Measurements from ENCODE around the gene BORCS8. TPM values are rescaled to one million over a fixed set of nuclear protein-coding genes. Genes with fewer than 3 reads are reported as not detected.

BORCS8 gene
- total RNA-seq, 1 experiment from 2014 or later = 37.7 TPM

DNA sequence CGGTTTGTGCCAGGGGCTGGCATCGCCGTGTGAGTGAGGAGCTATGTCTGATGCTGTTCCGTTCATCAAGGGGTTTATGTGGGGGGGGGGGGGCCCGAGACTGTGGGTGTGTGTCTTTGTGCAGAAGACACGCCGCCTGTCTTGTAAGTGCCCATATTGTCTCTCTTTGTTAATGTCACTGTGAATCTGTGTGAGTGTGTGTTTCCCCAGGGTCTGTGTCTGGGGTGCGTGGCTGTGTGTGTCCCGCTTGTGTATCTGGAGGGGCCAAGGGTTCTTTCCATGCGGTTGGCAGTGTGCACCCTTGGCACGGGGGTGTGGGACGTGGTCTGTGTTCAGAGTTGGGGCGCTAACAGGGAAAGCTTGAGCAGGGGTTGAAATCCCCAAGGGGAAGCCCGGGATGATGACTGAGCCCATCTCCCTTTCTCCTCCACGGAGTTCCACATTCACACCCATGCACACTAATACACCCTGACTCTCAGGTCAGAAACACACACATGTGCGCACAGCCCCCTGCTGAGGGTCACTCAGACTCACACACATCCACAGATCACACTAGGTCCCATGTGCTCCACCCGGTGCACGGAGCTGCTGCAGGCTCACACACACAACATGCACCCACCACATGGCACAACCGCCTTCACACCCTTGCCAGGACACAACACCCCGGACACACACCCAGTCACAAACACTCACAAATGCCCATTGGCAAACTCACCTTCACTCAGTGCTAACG, 21.6 kb upstream of the BORCS8 start:
- H3K9me3 ChIP-seq = no peaks in the 10 kb centered on the region
- H3K36me3 ChIP-seq (ENCODE audit: control insufficient read depth, insufficient read depth, low read length) = no peaks in the 10 kb centered on the region
- Mint-ChIP-seq H3K9me3 (ENCODE audit: unreplicated experiment) (no peaks in the 10 kb centered on the region), H3K36me3 (ENCODE audit: insufficient read depth, unreplicated experiment) (no peaks in the 10 kb centered on the region), H3K27me3 (ENCODE audit: insufficient read depth, unreplicated experiment) (peaks cover 5% of the 10 kb centered on the region), H3K27ac (ENCODE audit: unreplicated experiment) (no peak overlapping the region), H3K4me3 (ENCODE audit: unreplicated experiment) (no peak overlapping the region), H3K4me1 (ENCODE audit: low read depth, unreplicated experiment) (no peaks in the 10 kb centered on the region)
- POLR2A ChIA-PET = no interaction called here
- DNase-seq = no peak
- H3K27me3 ChIP-seq (replicated peaks; ENCODE audit: control insufficient read depth, insufficient read depth, low read length) = no peaks in the 10 kb centered on the region
- CTCF ChIA-PET = no interaction called here
- no TSS peak for BruUV-seq (replicated peaks)
- intact Hi-C loops (cut with micrococcal nuclease; ENCODE audit: unreplicated experiment) = no loop called here
- H3K4me3 ChIP-seq (ENCODE audit: low read depth, low read length) = no peak overlapping the region
- no peaks in the 10 kb centered on the region for H3K4me1 ChIP-seq
- TF ChIP-seq, protein P1, sequence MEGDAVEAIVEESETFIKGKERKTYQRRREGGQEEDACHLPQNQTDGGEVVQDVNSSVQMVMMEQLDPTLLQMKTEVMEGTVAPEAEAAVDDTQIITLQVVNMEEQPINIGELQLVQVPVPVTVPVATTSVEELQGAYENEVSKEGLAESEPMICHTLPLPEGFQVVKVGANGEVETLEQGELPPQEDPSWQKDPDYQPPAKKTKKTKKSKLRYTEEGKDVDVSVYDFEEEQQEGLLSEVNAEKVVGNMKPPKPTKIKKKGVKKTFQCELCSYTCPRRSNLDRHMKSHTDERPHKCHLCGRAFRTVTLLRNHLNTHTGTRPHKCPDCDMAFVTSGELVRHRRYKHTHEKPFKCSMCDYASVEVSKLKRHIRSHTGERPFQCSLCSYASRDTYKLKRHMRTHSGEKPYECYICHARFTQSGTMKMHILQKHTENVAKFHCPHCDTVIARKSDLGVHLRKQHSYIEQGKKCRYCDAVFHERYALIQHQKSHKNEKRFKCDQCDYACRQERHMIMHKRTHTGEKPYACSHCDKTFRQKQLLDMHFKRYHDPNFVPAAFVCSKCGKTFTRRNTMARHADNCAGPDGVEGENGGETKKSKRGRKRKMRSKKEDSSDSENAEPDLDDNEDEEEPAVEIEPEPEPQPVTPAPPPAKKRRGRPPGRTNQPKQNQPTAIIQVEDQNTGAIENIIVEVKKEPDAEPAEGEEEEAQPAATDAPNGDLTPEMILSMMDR (IDR thresholded peaks at IDR 0.05; ENCODE audit: insufficient read depth in 1 of 2, low read depth in 1 of 2, low read length in 1 of 2, severe bottlenecking in 1 of 2, unreplicated experiment in 1 of 2) = no peak

DNA sequence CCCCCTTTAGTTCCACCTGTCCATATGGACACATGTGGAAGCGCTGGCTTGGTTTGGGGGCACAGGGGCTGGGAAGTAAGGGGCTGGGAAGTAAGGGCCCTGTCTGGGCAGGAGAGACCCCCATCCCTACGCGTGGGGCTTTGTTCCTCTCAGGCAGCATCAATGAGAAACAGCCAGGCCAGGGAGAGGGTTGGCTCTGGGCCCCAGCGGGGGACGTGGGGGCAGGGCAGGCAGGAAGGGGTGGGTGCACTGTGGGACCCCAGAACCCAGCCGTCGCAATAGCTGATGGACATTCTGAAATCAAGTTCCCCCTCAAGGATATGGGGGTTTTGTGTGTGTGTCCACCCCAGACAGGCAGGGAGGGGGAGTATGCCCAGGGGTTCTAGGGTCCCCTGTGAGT, 21.0 kb upstream of the BORCS8 start:
- intact Hi-C loops (cut with micrococcal nuclease; ENCODE audit: unreplicated experiment) = no loop called here
- no TSS peak for BruUV-seq (replicated peaks)
- H3K27me3 ChIP-seq (replicated peaks; ENCODE audit: control insufficient read depth, insufficient read depth, low read length) = no peaks in the 10 kb centered on the region
- no peaks in the 10 kb centered on the region for H3K4me1 ChIP-seq
- ChIA-PET POLR2A (no interaction called here), CTCF (no interaction called here)
- Mint-ChIP-seq H3K4me3 (ENCODE audit: unreplicated experiment) (no peak overlapping the region), H3K27ac (ENCODE audit: unreplicated experiment) (no peak overlapping the region), H3K27me3 (ENCODE audit: insufficient read depth, unreplicated experiment) (peaks cover 5% of the 10 kb centered on the region), H3K36me3 (ENCODE audit: insufficient read depth, unreplicated experiment) (no peaks in the 10 kb centered on the region), H3K9me3 (ENCODE audit: unreplicated experiment) (no peaks in the 10 kb centered on the region), H3K4me1 (ENCODE audit: low read depth, unreplicated experiment) (no peaks in the 10 kb centered on the region)
- TF ChIP-seq, protein P1 (IDR thresholded peaks at IDR 0.05; ENCODE audit: insufficient read depth in 1 of 2, low read depth in 1 of 2, low read length in 1 of 2, severe bottlenecking in 1 of 2, unreplicated experiment in 1 of 2) = no peak
- DNase-seq = no peak
- no peaks in the 10 kb centered on the region for H3K36me3 ChIP-seq (ENCODE audit: control insufficient read depth, insufficient read depth, low read length)
- H3K9me3 ChIP-seq = no peaks in the 10 kb centered on the region
- no peak overlapping the region for H3K4me3 ChIP-seq (ENCODE audit: low read depth, low read length)

GRCh38 chr19:19211499-19212420, 19.8 kb upstream of the BORCS8 start, which contains the start of gene NCAN:
TSS of gene NCAN (plus strand) at chr19:19211958. CDS start at chr19:19216954, 4,996 bp downstream.
- no peaks in the 10 kb centered on the region for H3K4me1 Mint-ChIP-seq (ENCODE audit: low read depth, unreplicated experiment)
- POLR2A ChIA-PET = no interaction called here
- peaks cover 5% of the 10 kb centered on the region for H3K27me3 Mint-ChIP-seq (ENCODE audit: insufficient read depth, unreplicated experiment)
- no peak within 1 kb of the TSS for H3K27ac Mint-ChIP-seq (ENCODE audit: unreplicated experiment)
- DNase-seq = no peak
- H3K9me3 ChIP-seq = no peaks in the 10 kb centered on the region
- H3K27me3 ChIP-seq (replicated peaks; ENCODE audit: control insufficient read depth, insufficient read depth, low read length) = no peaks in the 10 kb centered on the region
- CTCF ChIA-PET = no interaction called here
- no peak within 1 kb of the TSS for H3K4me3 Mint-ChIP-seq (ENCODE audit: unreplicated experiment)
- no peaks in the 10 kb centered on the region for H3K36me3 Mint-ChIP-seq (ENCODE audit: insufficient read depth, unreplicated experiment)
- H3K36me3 ChIP-seq (ENCODE audit: control insufficient read depth, insufficient read depth, low read length) = no peaks in the 10 kb centered on the region
- no peak within 1 kb of the TSS for H3K4me3 ChIP-seq (ENCODE audit: low read depth, low read length)
- intact Hi-C loops (cut with micrococcal nuclease; ENCODE audit: unreplicated experiment) = no loop called here
- TF ChIP-seq, protein P1 (IDR thresholded peaks at IDR 0.05; ENCODE audit: insufficient read depth in 1 of 2, low read depth in 1 of 2, low read length in 1 of 2, severe bottlenecking in 1 of 2, unreplicated experiment in 1 of 2) = no peak
- no peaks in the 10 kb centered on the region for H3K9me3 Mint-ChIP-seq (ENCODE audit: unreplicated experiment)
- BruUV-seq (replicated peaks) = no TSS peak
- no peaks in the 10 kb centered on the region for H3K4me1 ChIP-seq
